ENCODE data around the gene TCFL5. TPM values are rescaled to one million over a fixed set of nuclear protein-coding genes. Genes with fewer than 3 reads are reported as not detected.
A peak's percentile ranks its signal among the peaks of the same experiment; 100 is the strongest.

TCFL5 gene
- total and polyA plus RNA-seq, 7 experiments from 2014 or later: 0.91 to 10.8 (median 7.0) TPM

DNA sequence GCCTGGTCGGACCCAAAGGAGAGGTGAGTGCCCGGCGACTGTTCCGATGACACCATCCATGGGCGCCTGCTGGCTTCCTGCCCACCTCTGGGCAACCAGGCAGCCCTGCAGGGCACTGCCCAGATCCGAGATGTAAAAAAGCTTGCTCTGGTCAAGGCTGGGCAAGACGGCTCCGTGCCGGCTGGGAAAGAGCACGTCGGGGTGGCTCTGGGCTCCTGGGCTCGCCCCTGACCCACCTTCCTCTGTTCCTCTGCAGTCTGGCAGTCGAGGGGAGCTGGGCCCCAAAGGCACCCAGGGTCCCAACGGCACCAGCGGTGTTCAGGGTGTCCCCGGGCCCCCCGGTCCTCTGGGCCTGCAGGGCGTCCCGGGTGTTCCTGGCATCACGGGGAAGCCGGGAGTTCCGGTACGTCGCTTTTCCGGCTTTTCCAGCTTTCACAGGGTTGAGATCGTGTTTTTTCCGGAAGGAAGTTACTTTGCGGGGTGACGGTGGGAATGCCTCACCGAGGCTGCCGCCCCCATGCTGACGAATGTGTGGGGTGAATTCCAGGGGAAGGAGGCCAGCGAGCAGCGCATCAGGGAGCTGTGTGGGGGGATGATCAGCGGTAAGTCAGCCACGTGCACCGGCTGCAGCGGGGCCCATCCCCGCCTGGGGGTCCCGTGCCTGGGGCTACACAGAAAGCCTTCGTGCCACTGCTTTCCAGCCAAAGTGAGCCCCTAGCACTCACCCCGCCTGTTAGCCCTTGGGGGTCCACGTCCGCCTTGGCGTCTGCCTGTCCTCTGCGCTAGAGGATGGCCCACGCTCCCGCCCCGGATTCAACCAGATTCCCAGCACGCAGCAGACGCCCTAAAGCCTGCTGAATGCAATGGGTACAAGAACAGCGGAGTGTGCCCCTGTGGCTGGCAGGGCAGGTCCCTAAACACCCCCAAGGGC is 25.4 kb downstream of the TCFL5 start:
- no peaks in the 10 kb centered on the region for H3K27me3 ChIP-seq (ENCODE audit: control insufficient read depth in 2 of 2, insufficient read depth in 2 of 2, low read length in 2 of 2)
- ChIA-PET CTCF (no interaction called here), POLR2A (no interaction called here)
- Mint-ChIP-seq H3K9me3 (no peaks in the 10 kb centered on the region), H3K27me3 (peaks cover 0 to 5% (median 0%) of the 10 kb centered on the region in 5 donors), H3K4me1 (peaks cover 0 to 16% (median 12%) of the 10 kb centered on the region in 7 donors), H3K36me3 (no peaks in the 10 kb centered on the region), H3K27ac (no peak overlapping the region), H3K4me3 (no peak overlapping the region)
- no peak overlapping the region for H3K4me3 ChIP-seq (ENCODE audit: low read length)
- ATAC-seq (no peak), DNase-seq (no peak)
- no peak overlapping the region for H3K27ac ChIP-seq (ENCODE audit: low read depth, low read length)
- no peaks in the 10 kb centered on the region for H3K36me3 ChIP-seq (ENCODE audit: control insufficient read depth in 2 of 3, insufficient read depth in 3 of 3, low read length in 3 of 3)
- intact Hi-C loops (cut with micrococcal nuclease): no loop called here
- no peaks in the 10 kb centered on the region for H3K9me3 ChIP-seq (ENCODE audit: control insufficient read depth in 2 of 3, low read length in 3 of 3)
- H3K4me1 ChIP-seq (ENCODE audit: control insufficient read depth in 2 of 2, insufficient read depth in 2 of 2, low read length in 2 of 2): no peaks in the 10 kb centered on the region

DNA sequence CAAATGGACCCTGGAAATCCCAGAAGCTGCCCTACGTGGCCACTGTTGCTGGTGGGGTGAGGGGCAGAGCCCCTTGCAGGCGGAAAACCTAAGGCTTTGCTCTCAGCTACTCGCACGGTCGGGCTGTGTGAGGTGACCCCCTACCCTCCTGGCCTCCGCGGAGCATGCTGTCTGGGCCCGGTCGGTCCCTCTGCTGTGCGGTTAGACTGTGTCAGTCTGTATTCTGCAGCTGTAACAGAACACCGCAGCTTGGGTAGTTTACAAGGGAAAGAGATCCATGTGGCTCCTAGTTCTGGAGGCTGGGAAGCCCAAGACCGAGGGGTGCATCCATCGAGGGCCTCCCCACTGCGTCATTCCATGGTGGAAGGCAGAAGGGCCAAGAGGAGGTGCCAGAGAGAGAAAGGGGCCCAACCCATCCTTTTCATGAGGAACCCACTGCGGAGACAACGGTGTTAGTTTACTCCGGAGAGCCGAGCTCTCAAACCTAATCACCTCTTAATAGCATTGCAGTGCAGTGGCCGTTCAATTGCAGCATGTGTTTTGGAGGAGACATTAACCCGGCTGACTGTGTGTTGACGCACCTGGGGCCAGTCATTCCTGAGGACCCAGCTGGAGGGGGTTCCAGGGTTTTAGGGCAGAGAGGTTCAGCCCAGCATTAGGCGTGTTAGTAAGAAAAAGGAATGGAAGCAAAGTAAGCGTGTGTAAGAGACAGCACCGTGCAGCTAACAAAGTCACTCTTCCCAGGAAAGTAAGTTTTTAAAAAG is 26.5 kb downstream of the TCFL5 start:
- H3K4me3 Mint-ChIP-seq: no peak overlapping the region
- H3K4me1 ChIP-seq (ENCODE audit: control insufficient read depth in 2 of 2, insufficient read depth in 2 of 2, low read length in 2 of 2): no peaks in the 10 kb centered on the region
- CTCF ChIA-PET: no interaction called here
- intact Hi-C loops (cut with micrococcal nuclease): no loop called here
- H3K4me1 Mint-ChIP-seq: peaks cover 0 to 16% (median 12%) of the 10 kb centered on the region in 7 donors
- no peak overlapping the region for H3K27ac ChIP-seq (ENCODE audit: low read depth, low read length)
- no peaks in the 10 kb centered on the region for H3K36me3 ChIP-seq (ENCODE audit: control insufficient read depth in 2 of 3, insufficient read depth in 3 of 3, low read length in 3 of 3)
- POLR2A ChIA-PET: no interaction called here
- ATAC-seq (no peak), DNase-seq (no peak)
- H3K27me3 ChIP-seq (ENCODE audit: control insufficient read depth in 2 of 2, insufficient read depth in 2 of 2, low read length in 2 of 2): no peaks in the 10 kb centered on the region
- H3K4me3 ChIP-seq (ENCODE audit: low read length): no peak overlapping the region
- H3K27ac Mint-ChIP-seq: no peak overlapping the region
- no peaks in the 10 kb centered on the region for H3K9me3 ChIP-seq (ENCODE audit: control insufficient read depth in 2 of 3, low read length in 3 of 3)
- no peaks in the 10 kb centered on the region for H3K36me3 Mint-ChIP-seq
- no peaks in the 10 kb centered on the region for H3K9me3 Mint-ChIP-seq
- H3K27me3 Mint-ChIP-seq: peaks cover 0 to 5% (median 0%) of the 10 kb centered on the region in 5 donors

DNA sequence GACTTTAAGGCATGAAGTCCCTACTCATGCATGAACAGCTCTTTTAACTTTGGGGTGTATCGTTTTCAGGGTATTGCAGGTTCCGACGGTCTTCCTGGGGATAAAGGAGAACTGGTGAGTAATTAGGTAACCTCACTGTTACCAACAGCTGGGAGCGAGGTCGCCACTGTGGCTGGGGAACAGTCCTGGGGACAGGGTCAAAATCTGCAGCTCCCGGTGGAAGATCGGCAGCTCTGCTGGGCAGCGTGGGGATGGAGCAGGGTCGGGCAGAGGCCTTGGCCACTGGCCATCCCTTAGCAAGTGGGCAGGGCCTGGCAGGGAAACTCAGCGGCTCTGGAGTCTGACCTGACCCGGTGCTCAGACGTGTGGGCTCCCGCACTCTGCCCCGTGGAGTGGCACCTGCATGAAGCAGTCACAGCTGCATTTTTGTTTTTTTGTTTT is 28.7 kb downstream of the TCFL5 start:
- intact Hi-C loops (cut with micrococcal nuclease): no loop called here
- Histone ChIP-seq H3K27me3 (ENCODE audit: control insufficient read depth in 2 of 2, insufficient read depth in 2 of 2, low read length in 2 of 2) (no peaks in the 10 kb centered on the region), H3K36me3 (ENCODE audit: control insufficient read depth in 2 of 3, insufficient read depth in 3 of 3, low read length in 3 of 3) (no peaks in the 10 kb centered on the region), H3K27ac (ENCODE audit: low read depth, low read length) (no peak overlapping the region), H3K4me1 (ENCODE audit: control insufficient read depth in 2 of 2, insufficient read depth in 2 of 2, low read length in 2 of 2) (no peaks in the 10 kb centered on the region), H3K9me3 (ENCODE audit: control insufficient read depth in 2 of 3, low read length in 3 of 3) (no peaks in the 10 kb centered on the region), H3K4me3 (ENCODE audit: low read length) (no peak overlapping the region)
- peaks cover 0 to 16% (median 12%) of the 10 kb centered on the region in 7 donors for H3K4me1 Mint-ChIP-seq
- POLR2A ChIA-PET: no interaction called here
- no peak for ATAC-seq
- H3K27ac Mint-ChIP-seq: peak overlapping the region in 4 of 9 donors; percentile 23 to 79 (median 56)
- CTCF ChIA-PET: interaction anchor here (0.7 kb wide), 1 partner anchor 196 kb away, joined by 3 read pairs; no protein-coding TSS in a partner anchor
- H3K4me3 Mint-ChIP-seq: peak overlapping the region in 3 of 10 donors; percentile 2 to 49 (median 19)
- H3K27me3 Mint-ChIP-seq: peaks cover 0 to 5% (median 0%) of the 10 kb centered on the region in 5 donors
- no peaks in the 10 kb centered on the region for H3K9me3 Mint-ChIP-seq
- no peak for DNase-seq
- H3K36me3 Mint-ChIP-seq: no peaks in the 10 kb centered on the region

DNA sequence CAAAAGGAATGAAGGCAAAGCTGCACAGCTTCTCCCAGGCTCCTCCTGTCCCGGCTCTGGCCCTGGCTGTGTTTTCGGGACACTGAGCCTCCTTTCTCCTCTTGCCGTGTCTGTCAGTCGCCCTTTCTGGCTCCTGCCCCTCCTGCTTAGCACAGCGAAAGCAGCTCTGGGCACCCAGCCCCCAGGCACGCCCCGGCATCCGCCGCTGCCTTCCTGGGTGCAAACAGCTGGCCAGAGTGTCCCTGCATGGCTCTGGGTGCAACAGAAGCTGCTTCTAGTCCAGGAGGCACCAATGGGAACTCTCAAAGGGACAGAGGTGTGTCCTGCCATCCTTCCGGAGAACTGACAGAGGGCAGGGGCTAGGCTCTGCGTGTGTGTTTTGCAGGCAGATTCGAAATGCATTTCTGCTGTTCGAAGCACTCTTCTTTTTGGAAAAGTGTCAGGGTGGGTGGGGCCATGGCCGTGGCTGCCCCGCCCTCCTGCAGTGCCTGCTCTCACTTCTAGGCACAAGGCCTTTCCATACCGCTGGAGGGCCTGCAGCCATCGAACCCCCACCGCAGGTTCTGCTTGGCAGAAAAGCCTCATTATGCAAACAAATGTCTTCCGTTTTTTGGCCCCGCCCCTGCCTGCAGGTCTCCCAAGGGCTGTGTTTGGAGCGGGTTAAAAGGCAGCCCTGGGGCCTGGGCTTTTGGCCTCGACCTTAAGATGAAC is 29.3 kb downstream of the TCFL5 start:
- ATAC-seq (peak; percentile 24), DNase-seq (no peak)
- no peak overlapping the region for H3K27ac ChIP-seq (ENCODE audit: low read depth, low read length)
- no peaks in the 10 kb centered on the region for H3K36me3 Mint-ChIP-seq
- H3K4me1 Mint-ChIP-seq: peaks cover 0 to 16% (median 12%) of the 10 kb centered on the region in 7 donors
- ChIA-PET POLR2A (no interaction called here), CTCF (interaction anchor here (0.7 kb wide), 1 partner anchor 196 kb away, joined by 3 read pairs; no protein-coding TSS in a partner anchor)
- H3K27me3 ChIP-seq (ENCODE audit: control insufficient read depth in 2 of 2, insufficient read depth in 2 of 2, low read length in 2 of 2): no peaks in the 10 kb centered on the region
- no peak overlapping the region for H3K4me3 ChIP-seq (ENCODE audit: low read length)
- no peaks in the 10 kb centered on the region for H3K9me3 ChIP-seq (ENCODE audit: control insufficient read depth in 2 of 3, low read length in 3 of 3)
- H3K4me3 Mint-ChIP-seq: peak overlapping the region in 4 of 10 donors; percentile 2 to 52 (median 34)
- intact Hi-C loops (cut with micrococcal nuclease): no loop called here
- H3K36me3 ChIP-seq (ENCODE audit: control insufficient read depth in 2 of 3, insufficient read depth in 3 of 3, low read length in 3 of 3): no peaks in the 10 kb centered on the region
- H3K27me3 Mint-ChIP-seq: peaks cover 0 to 5% (median 0%) of the 10 kb centered on the region in 5 donors
- H3K27ac Mint-ChIP-seq: peak overlapping the region in 3 of 9 donors; percentile 43 to 79 (median 72)
- no peaks in the 10 kb centered on the region for H3K4me1 ChIP-seq (ENCODE audit: control insufficient read depth in 2 of 2, insufficient read depth in 2 of 2, low read length in 2 of 2)
- H3K9me3 Mint-ChIP-seq: no peaks in the 10 kb centered on the region

DNA sequence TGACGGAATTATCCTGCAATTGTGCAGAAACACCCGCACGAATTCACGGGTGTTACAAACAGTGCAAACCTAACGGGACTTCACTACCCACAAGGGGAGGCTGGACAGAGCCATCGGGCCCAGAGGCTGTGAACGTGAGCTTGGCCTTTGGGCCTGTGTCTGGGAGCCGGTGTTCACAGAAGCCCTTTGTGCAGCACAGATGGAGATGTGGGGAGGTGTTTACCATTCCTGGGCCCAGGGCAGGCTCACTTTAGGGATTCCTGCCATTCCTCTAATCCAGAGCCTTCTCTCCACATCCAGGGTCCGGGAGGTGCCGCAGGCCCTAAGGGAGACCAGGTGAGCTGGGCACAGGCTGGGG is 29.8 kb downstream of the TCFL5 start:
- ATAC-seq (no peak), DNase-seq (no peak)
- no peaks in the 10 kb centered on the region for H3K36me3 ChIP-seq (ENCODE audit: control insufficient read depth in 2 of 3, insufficient read depth in 3 of 3, low read length in 3 of 3)
- no peak overlapping the region for H3K27ac ChIP-seq (ENCODE audit: low read depth, low read length)
- intact Hi-C loops (cut with micrococcal nuclease): no loop called here
- Mint-ChIP-seq H3K27me3 (peaks cover 0 to 5% (median 0%) of the 10 kb centered on the region in 5 donors), H3K4me3 (no peak overlapping the region), H3K4me1 (peaks cover 0 to 16% (median 12%) of the 10 kb centered on the region in 7 donors), H3K27ac (peak overlapping the region in 2 of 9 donors; percentile 21 to 22), H3K36me3 (no peaks in the 10 kb centered on the region), H3K9me3 (no peaks in the 10 kb centered on the region)
- no peaks in the 10 kb centered on the region for H3K9me3 ChIP-seq (ENCODE audit: control insufficient read depth in 2 of 3, low read length in 3 of 3)
- no peaks in the 10 kb centered on the region for H3K4me1 ChIP-seq (ENCODE audit: control insufficient read depth in 2 of 2, insufficient read depth in 2 of 2, low read length in 2 of 2)
- no peak overlapping the region for H3K4me3 ChIP-seq (ENCODE audit: low read length)
- CTCF ChIA-PET: no interaction called here
- POLR2A ChIA-PET: no interaction called here
- H3K27me3 ChIP-seq (ENCODE audit: control insufficient read depth in 2 of 2, insufficient read depth in 2 of 2, low read length in 2 of 2): no peaks in the 10 kb centered on the region

DNA sequence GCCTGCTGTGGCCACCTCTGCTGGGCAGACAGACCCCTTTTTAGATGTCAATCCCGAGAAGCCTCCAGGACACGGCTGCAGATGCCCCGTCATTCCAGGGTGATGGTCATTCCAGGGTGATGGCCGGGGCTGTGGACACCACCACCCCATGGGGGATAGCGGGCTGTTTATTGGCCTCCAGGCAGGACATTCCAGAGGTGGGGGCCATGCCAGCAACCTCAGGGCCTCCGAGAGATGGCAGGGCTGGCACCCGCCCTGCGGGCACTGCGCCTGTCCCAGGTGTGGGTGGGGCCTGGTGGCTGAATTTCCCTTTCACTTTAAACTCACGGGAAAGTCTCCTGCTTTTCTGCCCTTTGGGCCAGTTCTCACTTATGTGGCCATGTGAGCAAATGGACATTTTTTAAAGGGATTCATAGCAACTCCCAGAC is 30.2 kb downstream of the TCFL5 start:
- Mint-ChIP-seq H3K4me1 (peaks cover 0 to 16% (median 12%) of the 10 kb centered on the region in 7 donors), H3K4me3 (no peak overlapping the region), H3K36me3 (no peaks in the 10 kb centered on the region), H3K9me3 (no peaks in the 10 kb centered on the region), H3K27me3 (peaks cover 0 to 5% (median 0%) of the 10 kb centered on the region in 5 donors), H3K27ac (peak overlapping the region in 1 of 9 donors; percentile 21)
- CTCF ChIA-PET: no interaction called here
- Histone ChIP-seq H3K9me3 (ENCODE audit: control insufficient read depth in 2 of 3, low read length in 3 of 3) (no peaks in the 10 kb centered on the region), H3K27me3 (ENCODE audit: control insufficient read depth in 2 of 2, insufficient read depth in 2 of 2, low read length in 2 of 2) (no peaks in the 10 kb centered on the region), H3K36me3 (ENCODE audit: control insufficient read depth in 2 of 3, insufficient read depth in 3 of 3, low read length in 3 of 3) (no peaks in the 10 kb centered on the region), H3K27ac (ENCODE audit: low read depth, low read length) (no peak overlapping the region), H3K4me1 (ENCODE audit: control insufficient read depth in 2 of 2, insufficient read depth in 2 of 2, low read length in 2 of 2) (no peaks in the 10 kb centered on the region), H3K4me3 (ENCODE audit: low read length) (no peak overlapping the region)
- POLR2A ChIA-PET: no interaction called here
- intact Hi-C loops (cut with micrococcal nuclease): no loop called here
- DNase-seq (no peak), ATAC-seq (no peak)
